Activated CD4-positive, CD25-positive, alpha-beta regulatory T cell treated with anti-CD3 and anti-CD28 coated beads, Interleukin-2, amount 50 U/mL, for 24 hours (primary cell): ENCODE results near the gene SPSB1.

ENCODE experiments used
- ATAC-seq, 2 donors: fragments of 150-1000 bp; cut with Tn5 transposase; one replicate each; pipeline ENCODE4 v1.10.0; 2021; ENCODE audit warnings: mild to moderate bottlenecking in 1 of 2, moderate library complexity in 1 of 2

The SPSB1 gene

GRCh38 chr1:9302745-9303524 is 10.2 kb downstream of the SPSB1 start:
- ATAC-seq, result no peak

GRCh38 chr1:9303916-9304315 is 11.2 kb downstream of the SPSB1 start:
- no peak for ATAC-seq

- ATAC-seq, result no peak
Observed at GRCh38 chr1:9305216-9305615, 12.5 kb downstream of the SPSB1 start.

GRCh38 chr1:9306006-9306405 is 13.3 kb downstream of the SPSB1 start:
- ATAC-seq, result no peak

GRCh38 chr1:9307303-9307702 is 14.6 kb downstream of the SPSB1 start:
- ATAC-seq, result no peak

DNA sequence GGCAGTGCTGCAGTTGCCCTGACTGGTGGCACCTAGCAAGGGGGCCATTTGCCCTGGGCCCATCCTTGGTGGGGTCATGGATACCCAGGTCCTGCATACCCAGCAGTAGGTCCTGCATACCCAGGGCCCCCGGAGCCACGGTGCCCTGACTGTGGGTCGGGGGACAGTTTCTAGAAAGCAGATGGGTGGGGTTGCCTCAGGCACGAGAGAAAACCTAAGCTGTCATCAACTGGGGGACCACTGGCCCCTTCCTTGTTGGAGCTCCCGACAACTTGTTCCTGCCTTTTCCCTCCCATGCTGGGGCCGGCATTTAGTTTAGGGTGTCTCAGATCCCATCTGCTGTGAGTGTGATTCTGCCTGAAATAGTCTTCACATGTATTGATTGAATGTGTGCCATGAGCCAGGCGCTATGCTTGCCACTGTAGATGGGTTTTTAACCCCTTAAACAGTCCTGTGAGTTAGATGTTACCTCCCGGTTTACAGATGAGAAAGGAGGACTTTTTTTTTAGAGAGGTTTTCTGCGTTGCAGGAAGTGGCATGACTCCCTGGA is 15.6 kb downstream of the SPSB1 start:
- no peak for ATAC-seq

GRCh38 chr1:9309080-9309479 is 16.4 kb downstream of the SPSB1 start:
- no peak for ATAC-seq

DNA sequence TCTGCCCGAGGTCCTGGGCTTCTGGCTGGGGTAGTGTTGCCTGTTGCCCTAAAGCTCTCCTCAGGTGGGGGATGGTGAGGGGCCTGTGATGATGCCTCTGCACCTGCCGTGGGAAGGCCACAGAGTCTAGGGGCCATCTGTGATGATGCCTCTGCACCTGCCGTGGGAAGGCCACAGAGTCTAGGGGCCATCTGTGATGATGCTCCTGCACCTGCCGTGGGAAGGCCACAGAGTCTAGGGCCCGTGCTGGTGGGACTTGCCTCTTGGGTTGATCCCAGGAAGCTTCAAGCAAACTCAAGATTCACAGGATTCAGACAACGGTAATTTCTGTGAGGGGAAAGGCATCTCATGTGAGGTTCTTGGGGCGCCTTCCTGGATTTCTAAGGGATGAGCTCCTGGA is 17.3 kb downstream of the SPSB1 start:
- no peak for ATAC-seq

GRCh38 chr1:9311029-9311428 is 18.3 kb downstream of the SPSB1 start:
- ATAC-seq, result no peak

GRCh38 chr1:9311479-9311878 is 18.8 kb downstream of the SPSB1 start:
- no peak for ATAC-seq

GRCh38 chr1:9312168-9312720 is 19.6 kb downstream of the SPSB1 start:
- ATAC-seq, result no peak

DNA sequence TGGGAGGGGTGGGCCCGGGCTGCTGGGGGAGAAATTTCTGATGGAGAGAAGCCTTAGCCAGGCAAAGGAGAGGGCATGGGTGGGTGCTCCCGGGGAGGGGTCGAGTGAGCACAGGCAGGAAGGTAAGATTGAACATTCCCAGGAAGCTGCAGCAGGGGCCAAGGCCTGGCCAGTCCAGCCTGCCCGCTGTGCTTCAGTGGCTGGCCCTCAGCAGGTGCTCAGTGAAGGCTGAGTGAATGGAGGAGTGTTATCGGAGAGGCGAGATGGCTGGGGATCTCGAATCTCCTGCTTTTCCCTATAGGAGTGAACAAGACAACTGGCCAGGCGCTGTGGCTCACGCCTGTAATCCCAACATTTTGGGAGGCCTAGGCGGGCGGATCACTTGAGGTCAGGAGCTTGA is 20.9 kb downstream of the SPSB1 start:
- ATAC-seq, result no peak

GRCh38 chr1:9314111-9314510 is 21.4 kb downstream of the SPSB1 start:
- no peak for ATAC-seq

GRCh38 chr1:9314711-9315379 is 22.2 kb downstream of the SPSB1 start:
- ATAC-seq, result no peak

- ATAC-seq, result peak; percentile 77 to 79
Observed at GRCh38 chr1:9315411-9316079, 22.9 kb downstream of the SPSB1 start.

DNA sequence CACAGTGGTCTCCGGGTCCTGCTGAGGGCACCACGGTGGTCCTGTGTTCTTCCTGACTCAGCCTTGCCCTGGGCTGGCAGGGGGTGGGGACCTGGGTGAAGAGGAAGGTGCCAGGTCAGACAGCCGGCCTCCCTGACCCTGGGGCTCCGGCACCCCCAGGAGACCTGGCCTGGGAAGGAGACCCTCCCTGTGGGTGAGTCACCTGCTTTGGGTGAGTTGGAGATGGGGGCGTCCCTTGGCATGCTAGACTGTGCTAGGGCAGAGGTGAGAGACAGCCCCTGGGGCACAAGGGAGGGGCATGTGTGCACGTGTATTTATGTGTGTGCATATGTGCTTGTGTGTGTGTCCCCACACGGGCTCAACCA is 23.4 kb downstream of the SPSB1 start:
- peak; percentile 26 to 41 for ATAC-seq

- ATAC-seq, result no peak
Observed at GRCh38 chr1:9316512-9316911, 23.8 kb downstream of the SPSB1 start.

DNA sequence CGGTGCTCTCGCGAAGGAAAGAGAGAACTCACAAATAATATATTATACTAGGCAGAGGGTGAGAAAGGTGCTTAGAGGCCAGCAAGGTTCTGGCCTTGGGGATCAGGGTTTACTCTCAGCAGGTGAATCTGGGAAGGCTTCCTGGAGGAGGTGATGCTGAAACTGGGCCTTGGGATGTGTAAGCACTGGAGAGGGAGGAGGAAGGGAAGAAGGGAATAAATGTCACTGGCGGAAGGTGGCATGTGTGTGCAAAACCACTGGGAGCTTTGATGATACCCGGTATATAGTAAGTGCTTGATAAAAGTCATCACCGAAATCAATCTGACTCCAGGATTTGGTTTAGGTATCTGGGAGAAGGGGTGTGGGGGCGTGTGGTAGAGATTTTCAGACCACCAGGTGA is 24.4 kb downstream of the SPSB1 start:
- no peak for ATAC-seq

- no peak for ATAC-seq
Observed at GRCh38 chr1:9317591-9318417, 25.1 kb downstream of the SPSB1 start.

DNA sequence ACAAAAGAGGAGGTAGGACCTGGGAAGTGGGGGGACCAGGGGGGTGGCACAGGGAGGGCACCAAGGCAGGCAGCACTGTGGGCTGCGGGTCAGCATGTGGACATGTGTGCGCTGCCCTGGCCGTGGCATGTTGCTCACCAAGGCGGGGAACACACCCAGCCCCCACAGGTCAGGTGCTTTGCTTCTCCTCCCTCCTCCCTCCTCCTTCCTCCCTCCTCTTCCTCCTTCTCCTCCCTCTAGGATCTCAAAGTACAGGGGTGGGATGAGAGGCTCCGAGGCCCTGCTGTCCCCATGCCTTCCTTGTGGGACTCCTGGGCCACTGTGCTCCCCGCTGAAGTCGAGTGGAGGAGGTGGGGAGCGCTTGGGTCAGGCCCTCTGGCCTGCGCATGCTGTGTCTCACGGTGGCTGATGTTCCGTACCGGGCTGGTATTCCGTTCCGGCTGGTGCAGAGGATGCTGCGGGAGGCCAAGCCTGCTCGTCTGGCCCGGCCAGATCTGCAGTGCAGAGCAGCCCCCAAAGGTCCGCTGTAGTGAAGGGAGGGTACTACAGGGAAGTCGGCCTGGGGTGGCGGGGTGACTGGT is 26.6 kb downstream of the SPSB1 start:
- no peak for ATAC-seq

DNA sequence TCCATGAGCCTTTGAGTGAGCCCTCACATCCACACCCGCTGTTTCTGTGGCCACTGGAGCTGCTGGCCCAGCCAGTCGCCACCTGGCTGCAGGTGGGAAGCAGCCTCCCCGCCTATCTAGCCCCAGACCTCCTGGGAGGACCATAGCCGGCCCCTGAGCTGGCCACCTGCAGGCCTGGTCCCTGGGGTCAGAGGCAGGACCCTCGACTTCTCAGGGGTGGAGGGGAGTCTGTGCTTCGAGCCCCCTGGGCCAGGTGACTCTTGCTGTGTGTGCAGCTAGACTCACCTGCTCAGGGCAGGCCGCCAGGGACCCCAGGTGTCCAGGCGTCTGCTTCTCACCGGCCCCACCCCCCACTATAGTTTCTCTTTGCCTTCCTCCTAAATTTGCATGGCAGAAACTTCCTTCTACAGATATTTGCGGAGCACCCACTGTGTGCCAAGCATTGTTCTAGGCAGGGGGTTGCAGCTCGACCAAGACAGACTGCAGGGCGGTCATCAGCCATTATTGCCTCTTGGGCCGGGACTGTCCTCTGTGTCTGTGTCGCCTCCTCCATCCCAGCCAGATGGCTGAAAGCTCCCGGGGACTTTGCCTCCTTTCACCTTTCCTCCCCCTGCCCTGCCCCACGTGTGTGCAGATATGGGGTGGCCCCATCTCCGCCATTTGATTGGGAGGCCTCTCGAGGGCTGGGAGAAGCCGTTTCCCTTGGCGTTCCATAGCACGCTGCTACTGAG is 27.3 kb downstream of the SPSB1 start:
- ATAC-seq, result no peak
